Measurements from ENCODE around the gene USP17L21.
"Not testable (repeated sequence)": the region's sequence is repeated elsewhere in the genome, so short reads cannot be mapped to it uniquely, and the experiment has no call there.

Gene USP17L21, protein sequence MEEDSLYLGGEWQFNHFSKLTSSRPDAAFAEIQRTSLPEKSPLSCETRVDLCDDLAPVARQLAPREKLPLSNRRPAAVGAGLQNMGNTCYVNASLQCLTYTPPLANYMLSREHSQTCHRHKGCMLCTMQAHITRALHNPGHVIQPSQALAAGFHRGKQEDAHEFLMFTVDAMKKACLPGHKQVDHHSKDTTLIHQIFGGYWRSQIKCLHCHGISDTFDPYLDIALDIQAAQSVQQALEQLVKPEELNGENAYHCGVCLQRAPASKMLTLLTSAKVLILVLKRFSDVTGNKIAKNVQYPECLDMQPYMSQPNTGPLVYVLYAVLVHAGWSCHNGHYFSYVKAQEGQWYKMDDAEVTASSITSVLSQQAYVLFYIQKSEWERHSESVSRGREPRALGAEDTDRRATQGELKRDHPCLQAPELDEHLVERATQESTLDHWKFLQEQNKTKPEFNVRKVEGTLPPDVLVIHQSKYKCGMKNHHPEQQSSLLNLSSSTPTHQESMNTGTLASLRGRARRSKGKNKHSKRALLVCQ

DNA sequence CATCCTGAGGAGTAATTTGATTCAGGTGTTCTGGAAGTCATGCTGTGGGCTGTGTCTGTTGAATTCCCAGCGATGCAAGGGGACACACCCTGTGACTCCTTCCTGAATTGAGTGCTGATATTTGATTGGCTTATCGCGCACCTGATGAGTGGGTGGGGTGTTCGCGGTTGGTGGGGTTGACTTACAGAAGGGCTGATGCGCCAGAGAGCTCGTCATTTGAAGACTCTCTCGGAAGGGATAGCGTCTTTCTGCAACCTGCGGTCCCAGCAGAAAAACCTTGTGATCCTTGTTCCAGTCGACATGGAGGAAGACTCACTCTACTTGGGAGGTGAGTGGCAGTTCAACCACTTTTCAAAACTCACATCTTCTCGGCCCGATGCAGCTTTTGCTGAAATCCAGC lies at the start of gene USP17L21:
TSS of gene USP17L21 (plus strand) at position 301 of the 400 bp plus-strand sequence. CDS start at position 301, 0 bp downstream.
- not testable (repeated sequence) for DNase-seq (ENCODE audit: low read depth, low spot score)

DNA sequence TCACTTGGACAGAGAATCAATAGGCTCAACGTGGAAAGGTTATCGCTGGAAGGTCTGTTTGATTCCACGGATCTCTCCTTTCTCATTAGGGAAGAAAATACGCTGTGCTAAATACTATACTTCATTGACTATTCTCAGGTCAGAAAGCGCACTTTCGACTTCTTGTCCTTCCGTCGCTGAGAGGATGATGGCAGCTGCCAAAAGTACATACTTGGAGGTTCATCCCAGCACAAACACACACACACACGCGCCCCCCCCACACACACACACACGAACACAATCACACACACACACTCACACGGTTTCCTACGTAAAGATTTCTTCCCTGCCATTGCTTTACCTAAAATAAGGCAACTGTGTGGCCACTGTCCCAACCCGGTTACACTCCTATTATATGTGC lies 48.0 kb upstream of the USP17L21 start:
- not testable (repeated sequence) for DNase-seq (ENCODE audit: low read depth, low spot score)

DNA sequence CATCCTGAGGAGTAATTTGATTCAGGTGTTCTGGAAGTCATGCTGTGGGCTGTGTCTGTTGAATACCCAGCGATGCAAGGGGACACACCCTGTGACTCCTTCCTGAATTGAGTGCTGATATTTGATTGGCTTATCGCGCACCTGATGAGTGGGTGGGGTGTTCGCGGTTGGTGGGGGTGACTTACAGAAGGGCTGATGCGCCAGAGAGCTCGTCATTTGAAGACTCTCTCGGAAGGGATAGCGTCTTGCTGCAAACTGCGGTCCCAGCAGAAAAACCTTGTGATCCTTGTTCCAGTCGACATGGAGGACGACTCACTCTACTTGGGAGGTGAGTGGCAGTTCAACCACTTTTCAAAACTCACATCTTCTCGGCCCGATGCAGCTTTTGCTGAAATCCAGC lies 47.6 kb upstream of the USP17L21 start, which contains the start of gene USP17L11:
TSS of gene USP17L11 (plus strand) at position 301 of the 400 bp plus-strand sequence. CDS start at position 301, 0 bp downstream.
- not testable (repeated sequence) for DNase-seq (ENCODE audit: low read depth, low spot score)

DNA sequence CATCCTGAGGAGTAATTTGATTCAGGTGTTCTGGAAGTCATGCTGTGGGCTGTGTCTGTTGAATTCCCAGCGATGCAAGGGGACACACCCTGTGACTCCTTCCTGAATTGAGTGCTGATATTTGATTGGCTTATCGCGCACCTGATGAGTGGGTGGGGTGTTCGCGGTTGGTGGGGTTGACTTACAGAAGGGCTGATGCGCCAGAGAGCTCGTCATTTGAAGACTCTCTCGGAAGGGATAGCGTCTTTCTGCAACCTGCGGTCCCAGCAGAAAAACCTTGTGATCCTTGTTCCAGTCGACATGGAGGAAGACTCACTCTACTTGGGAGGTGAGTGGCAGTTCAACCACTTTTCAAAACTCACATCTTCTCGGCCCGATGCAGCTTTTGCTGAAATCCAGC lies 42.8 kb upstream of the USP17L21 start, which contains the start of gene USP17L12:
TSS of gene USP17L12 (plus strand) at position 301 of the 400 bp plus-strand sequence. CDS start at position 301, 0 bp downstream.
- not testable (repeated sequence) for DNase-seq (ENCODE audit: low read depth, low spot score)

DNA sequence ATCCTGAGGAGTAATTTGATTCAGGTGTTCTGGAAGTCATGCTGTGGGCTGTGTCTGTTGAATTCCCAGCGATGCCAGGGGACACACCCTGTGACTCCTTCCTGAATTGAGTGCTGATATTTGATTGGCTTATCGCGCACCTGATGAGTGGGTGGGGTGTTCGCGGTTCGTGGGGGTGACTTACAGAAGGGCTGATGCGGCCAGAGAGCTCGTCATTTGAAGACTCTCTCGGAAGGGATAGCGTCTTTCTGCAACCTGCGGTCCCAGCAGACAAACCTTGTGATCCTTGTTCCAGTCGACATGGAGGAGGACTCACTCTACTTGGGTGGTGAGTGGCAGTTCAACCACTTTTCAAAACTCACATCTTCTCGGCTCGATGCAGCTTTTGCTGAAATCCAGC lies 38.1 kb upstream of the USP17L21 start, which contains the start of gene USP17L13:
TSS of gene USP17L13 (plus strand) at position 301 of the 400 bp plus-strand sequence. CDS start at position 301, 0 bp downstream.
- not testable (repeated sequence) for DNase-seq (ENCODE audit: low read depth, low spot score)

DNA sequence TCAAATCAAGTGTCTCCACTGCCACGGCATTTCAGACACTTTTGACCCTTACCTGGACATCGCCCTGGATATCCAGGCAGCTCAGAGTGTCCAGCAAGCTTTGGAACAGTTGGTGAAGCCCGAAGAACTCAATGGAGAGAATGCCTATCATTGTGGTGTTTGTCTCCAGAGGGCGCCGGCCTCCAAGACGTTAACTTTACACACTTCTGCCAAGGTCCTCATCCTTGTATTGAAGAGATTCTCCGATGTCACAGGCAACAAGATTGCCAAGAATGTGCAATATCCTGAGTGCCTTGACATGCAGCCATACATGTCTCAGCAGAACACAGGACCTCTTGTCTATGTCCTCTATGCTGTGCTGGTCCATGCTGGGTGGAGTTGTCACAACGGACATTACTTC lies 32.4 kb upstream of the USP17L21 start:
- DNase-seq (ENCODE audit: low read depth, low spot score): not testable (repeated sequence)

DNA sequence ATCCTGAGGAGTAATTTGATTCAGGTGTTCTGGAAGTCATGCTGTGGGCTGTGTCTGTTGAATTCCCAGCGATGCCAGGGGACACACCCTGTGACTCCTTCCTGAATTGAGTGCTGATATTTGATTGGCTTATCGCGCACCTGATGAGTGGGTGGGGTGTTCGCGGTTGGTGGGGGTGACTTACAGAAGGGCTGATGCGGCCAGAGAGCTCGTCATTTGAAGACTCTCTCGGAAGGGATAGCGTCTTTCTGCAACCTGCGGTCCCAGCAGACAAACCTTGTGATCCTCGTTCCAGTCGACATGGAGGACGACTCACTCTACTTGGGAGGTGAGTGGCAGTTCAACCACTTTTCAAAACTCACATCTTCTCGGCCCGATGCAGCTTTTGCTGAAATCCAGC lies 28.6 kb upstream of the USP17L21 start, which contains the start of gene USP17L15:
TSS of gene USP17L15 (plus strand) at position 301 of the 400 bp plus-strand sequence. CDS start at position 301, 0 bp downstream.
- DNase-seq (ENCODE audit: low read depth, low spot score): not testable (repeated sequence)

DNA sequence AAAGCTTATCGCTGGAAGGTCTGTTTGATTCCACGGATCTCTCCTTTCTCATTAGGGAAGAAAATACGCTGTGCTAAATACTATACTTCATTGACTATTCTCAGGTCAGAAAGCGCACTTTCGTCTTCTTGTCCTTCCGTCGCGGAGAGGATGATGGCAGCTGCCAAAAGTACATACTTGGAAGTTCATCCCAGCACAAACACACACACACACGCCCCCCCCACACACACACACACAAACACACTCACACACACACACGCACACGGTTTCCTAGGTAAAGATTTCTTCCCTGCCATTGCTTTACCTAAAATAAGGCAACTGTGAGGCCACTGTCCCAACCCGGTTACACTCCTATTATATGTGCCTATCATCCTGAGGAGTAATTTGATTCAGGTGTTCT lies 24.2 kb upstream of the USP17L21 start:
- not testable (repeated sequence) for DNase-seq (ENCODE audit: low read depth, low spot score)

DNA sequence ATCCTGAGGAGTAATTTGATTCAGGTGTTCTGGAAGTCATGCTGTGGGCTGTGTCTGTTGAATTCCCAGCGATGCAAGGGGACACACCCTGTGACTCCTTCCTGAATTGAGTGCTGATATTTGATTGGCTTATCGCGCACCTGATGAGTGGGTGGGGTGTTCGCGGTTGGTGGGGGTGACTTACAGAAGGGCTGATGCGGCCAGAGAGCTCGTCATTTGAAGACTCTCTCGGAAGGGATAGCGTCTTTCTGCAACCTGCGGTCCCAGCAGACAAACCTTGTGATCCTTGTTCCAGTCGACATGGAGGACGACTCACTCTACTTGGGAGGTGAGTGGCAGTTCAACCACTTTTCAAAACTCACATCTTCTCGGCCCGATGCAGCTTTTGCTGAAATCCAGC lies 19.1 kb upstream of the USP17L21 start, which contains the start of gene USP17L17:
TSS of gene USP17L17 (plus strand) at position 301 of the 400 bp plus-strand sequence. CDS start at position 301, 0 bp downstream.
- not testable (repeated sequence) for DNase-seq (ENCODE audit: low read depth, low spot score)

DNA sequence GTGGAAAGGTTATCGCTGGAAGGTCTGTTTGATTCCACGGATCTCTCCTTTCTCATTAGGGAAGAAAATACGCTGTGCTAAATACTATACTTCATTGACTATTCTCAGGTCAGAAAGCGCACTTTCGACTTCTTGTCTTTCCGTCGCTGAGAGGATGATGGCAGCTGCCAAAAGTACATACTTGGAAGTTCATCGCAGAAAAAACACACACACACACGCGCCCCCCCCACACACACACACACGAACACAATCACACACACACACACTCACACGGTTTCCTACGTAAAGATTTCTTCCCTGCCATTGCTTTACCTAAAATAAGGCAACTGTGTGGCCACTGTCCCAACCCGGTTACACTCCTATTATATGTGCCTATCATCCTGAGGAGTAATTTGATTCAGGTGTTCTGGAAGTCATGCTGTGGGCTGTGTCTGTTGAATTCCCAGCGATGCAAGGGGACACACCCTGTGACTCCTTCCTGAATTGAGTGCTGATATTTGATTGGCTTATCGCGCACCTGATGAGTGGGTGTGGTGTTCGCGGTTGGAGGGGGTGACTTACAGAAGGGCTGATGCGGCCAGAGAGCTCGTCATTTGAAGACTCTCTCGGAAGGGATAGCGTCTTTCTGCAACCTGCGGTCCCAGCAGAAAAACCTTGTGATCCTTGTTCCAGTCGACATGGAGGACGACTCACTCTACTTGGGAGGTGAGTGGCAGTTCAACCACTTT lies 14.6 kb upstream of the USP17L21 start, which contains the start of gene USP17L18:
TSS of gene USP17L18 (plus strand) at position 678 of the 728 bp plus-strand sequence. CDS start at position 678, 0 bp downstream.
- not testable (repeated sequence) for DNase-seq (ENCODE audit: low read depth, low spot score)

DNA sequence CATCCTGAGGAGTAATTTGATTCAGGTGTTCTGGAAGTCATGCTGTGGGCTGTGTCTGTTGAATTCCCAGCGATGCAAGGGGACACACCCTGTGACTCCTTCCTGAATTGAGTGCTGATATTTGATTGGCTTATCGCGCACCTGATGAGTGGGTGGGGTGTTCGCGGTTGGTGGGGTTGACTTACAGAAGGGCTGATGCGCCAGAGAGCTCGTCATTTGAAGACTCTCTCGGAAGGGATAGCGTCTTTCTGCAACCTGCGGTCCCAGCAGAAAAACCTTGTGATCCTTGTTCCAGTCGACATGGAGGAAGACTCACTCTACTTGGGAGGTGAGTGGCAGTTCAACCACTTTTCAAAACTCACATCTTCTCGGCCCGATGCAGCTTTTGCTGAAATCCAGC lies 9.6 kb upstream of the USP17L21 start, which contains the start of gene USP17L19:
TSS of gene USP17L19 (plus strand) at position 301 of the 400 bp plus-strand sequence. CDS start at position 301, 0 bp downstream.
- DNase-seq (ENCODE audit: low read depth, low spot score): not testable (repeated sequence)

DNA sequence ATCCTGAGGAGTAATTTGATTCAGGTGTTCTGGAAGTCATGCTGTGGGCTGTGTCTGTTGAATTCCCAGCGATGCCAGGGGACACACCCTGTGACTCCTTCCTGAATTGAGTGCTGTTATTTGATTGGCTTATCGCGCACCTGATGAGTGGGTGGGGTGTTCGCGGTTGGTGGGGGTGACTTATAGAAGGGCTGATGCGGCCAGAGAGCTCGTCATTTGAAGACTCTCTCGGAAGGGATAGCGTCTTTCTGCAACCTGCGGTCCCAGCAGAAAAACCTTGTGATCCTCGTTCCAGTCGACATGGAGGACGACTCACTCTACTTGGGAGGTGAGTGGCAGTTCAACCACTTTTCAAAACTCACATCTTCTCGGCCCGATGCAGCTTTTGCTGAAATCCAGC lies 4.8 kb upstream of the USP17L21 start, which contains the start of gene USP17L20:
TSS of gene USP17L20 (plus strand) at position 301 of the 400 bp plus-strand sequence. CDS start at position 301, 0 bp downstream.
- not testable (repeated sequence) for DNase-seq (ENCODE audit: low read depth, low spot score)

DNA sequence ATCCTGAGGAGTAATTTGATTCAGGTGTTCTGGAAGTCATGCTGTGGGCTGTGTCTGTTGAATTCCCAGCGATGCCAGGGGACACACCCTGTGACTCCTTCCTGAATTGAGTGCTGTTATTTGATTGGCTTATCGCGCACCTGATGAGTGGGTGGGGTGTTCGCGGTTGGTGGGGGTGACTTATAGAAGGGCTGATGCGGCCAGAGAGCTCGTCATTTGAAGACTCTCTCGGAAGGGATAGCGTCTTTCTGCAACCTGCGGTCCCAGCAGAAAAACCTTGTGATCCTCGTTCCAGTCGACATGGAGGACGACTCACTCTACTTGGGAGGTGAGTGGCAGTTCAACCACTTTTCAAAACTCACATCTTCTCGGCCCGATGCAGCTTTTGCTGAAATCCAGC lies 4.6 kb downstream of the USP17L21 start, which contains the start of gene USP17L22:
TSS of gene USP17L22 (plus strand) at position 301 of the 400 bp plus-strand sequence. CDS start at position 301, 0 bp downstream.
- not testable (repeated sequence) for DNase-seq (ENCODE audit: low read depth, low spot score)

DNA sequence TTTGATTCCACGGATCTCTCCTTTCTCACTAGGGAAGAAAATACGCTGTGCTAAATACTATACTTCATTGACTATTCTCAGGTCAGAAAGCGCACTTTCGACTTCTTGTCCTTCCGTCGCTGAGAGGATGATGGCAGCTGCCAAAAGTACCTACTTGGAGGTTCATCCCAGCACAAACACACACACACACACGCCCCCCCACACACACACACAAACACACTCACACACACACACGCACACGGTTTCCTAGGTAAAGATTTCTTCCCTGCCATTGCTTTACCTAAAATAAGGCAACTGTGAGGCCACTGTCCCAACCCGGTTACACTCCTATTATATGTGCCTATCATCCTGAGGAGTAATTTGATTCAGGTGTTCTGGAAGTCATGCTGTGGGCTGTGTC lies 9.0 kb downstream of the USP17L21 start:
- not testable (repeated sequence) for DNase-seq (ENCODE audit: low read depth, low spot score)
